Fibroblast of lung (primary cell): Measurements from ENCODE around the gene RGS8.

Experiments
- EZH2 ChIP-seq: IDR thresholded peaks from 2 replicates; pipeline ENCODE4 v1.5.1; 2012; ENCODE audit warnings: low read length, control low read depth, mild to moderate bottlenecking; ENCODE audit errors: missing control alignments
- TF ChIP-seq, protein P1 (sequence below), 2 donors: IDR thresholded peaks in 1 of 2; conservative IDR thresholded peaks in 1 of 2; 1 replicate in 1 of 2; 2 replicates in 1 of 2; pipeline ENCODE4 v1.5.1; 2011 to 2012; ENCODE audit warnings: low read length in 2 of 2, control low read depth in 1 of 2, inconsistent platforms in 1 of 2, low read depth in 1 of 2, mild to moderate bottlenecking in 1 of 2

GRCh38 chr1:182656842-182657397, 27.5 kb downstream of the RGS8 start:
- no peak for TF ChIP-seq EZH2
- TF ChIP-seq, protein P1, sequence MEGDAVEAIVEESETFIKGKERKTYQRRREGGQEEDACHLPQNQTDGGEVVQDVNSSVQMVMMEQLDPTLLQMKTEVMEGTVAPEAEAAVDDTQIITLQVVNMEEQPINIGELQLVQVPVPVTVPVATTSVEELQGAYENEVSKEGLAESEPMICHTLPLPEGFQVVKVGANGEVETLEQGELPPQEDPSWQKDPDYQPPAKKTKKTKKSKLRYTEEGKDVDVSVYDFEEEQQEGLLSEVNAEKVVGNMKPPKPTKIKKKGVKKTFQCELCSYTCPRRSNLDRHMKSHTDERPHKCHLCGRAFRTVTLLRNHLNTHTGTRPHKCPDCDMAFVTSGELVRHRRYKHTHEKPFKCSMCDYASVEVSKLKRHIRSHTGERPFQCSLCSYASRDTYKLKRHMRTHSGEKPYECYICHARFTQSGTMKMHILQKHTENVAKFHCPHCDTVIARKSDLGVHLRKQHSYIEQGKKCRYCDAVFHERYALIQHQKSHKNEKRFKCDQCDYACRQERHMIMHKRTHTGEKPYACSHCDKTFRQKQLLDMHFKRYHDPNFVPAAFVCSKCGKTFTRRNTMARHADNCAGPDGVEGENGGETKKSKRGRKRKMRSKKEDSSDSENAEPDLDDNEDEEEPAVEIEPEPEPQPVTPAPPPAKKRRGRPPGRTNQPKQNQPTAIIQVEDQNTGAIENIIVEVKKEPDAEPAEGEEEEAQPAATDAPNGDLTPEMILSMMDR (conservative IDR thresholded peaks at IDR 0.05 in 1 of 2, IDR thresholded peaks at IDR 0.05 in 1 of 2; ENCODE audit: low read depth in 1 of 2, low read length in 2 of 2): no peak
